Osteoblast (primary cell): ENCODE measurements around the gene TIGD1. TPM values are rescaled to one million over a fixed set of nuclear protein-coding genes. Genes with fewer than 3 reads are reported as not detected.

ENCODE experiments used
- DNase-seq: peaks from one replicate; pipeline ENCODE4 v3.0.0; 2011; ENCODE audit warnings: low spot score, mixed read lengths; ENCODE audit not compliant: insufficient read length; ENCODE audit errors: missing footprints
- H2AFZ ChIP-seq: 2 replicates; pipeline ENCODE4 v1.6.0; 2011; ENCODE audit warnings: mild to moderate bottlenecking, low read length
- H3K27ac ChIP-seq: 2 replicates; pipeline ENCODE4 v1.5.1; 2011; ENCODE audit warnings: mild to moderate bottlenecking, low read depth, low read length, moderate library complexity
- H3K27me3 ChIP-seq: 2 replicates; pipeline ENCODE4 v1.6.0; 2012; ENCODE audit warnings: mild to moderate bottlenecking, control low read depth, inconsistent platforms, low read length, moderate library complexity; ENCODE audit not compliant: insufficient read depth
- H3K36me3 ChIP-seq: 2 replicates; pipeline ENCODE4 v1.5.1; 2011; ENCODE audit warnings: mild to moderate bottlenecking, low read length, control low read depth, moderate library complexity; ENCODE audit not compliant: insufficient read depth
- H3K4me1 ChIP-seq: 2 replicates; pipeline ENCODE4 v1.5.1; 2011; ENCODE audit warnings: mild to moderate bottlenecking, low read length, control low read depth, moderate library complexity; ENCODE audit not compliant: insufficient read depth
- H3K4me2 ChIP-seq: 2 replicates; pipeline ENCODE4 v1.6.0; 2011; ENCODE audit warnings: mild to moderate bottlenecking, low read length; ENCODE audit not compliant: insufficient read depth
- H3K4me3 ChIP-seq: fragments of 200-600 bp; sonication (generic); 3 replicates; pipeline ENCODE4 v1.5.1; 2012; ENCODE audit warnings: mild to moderate bottlenecking, low read length, inconsistent platforms; ENCODE audit not compliant: insufficient read depth
- H3K79me2 ChIP-seq: 2 replicates; pipeline ENCODE4 v1.6.0; 2012; ENCODE audit warnings: mild to moderate bottlenecking, low read length, control low read depth, inconsistent platforms; ENCODE audit not compliant: insufficient read depth
- H3K9me3 ChIP-seq: 2 replicates; pipeline ENCODE4 v1.5.1; 2011; ENCODE audit warnings: low read depth, low read length, control low read depth
- H4K20me1 ChIP-seq: 2 replicates; pipeline ENCODE4 v1.6.0; 2012; ENCODE audit warnings: mild to moderate bottlenecking, low read length, control low read depth; ENCODE audit not compliant: insufficient read depth
- CTCF ChIP-seq: IDR thresholded peaks from 2 replicates; pipeline ENCODE4 v1.5.1; 2011; ENCODE audit warnings: mild to moderate bottlenecking, low read depth, low read length, moderate library complexity; ENCODE audit errors: extremely low read depth
- total RNA-seq: library from RNA; depleted of rRNA; stranded (reverse); fragments of >200 nt; gene quantifications from 2 replicates; pipeline ENCODE4 v1.2.3, GENCODE V29; 2012

Gene TIGD1
- total RNA-seq, 1 donor: 5.8 TPM

DNA sequence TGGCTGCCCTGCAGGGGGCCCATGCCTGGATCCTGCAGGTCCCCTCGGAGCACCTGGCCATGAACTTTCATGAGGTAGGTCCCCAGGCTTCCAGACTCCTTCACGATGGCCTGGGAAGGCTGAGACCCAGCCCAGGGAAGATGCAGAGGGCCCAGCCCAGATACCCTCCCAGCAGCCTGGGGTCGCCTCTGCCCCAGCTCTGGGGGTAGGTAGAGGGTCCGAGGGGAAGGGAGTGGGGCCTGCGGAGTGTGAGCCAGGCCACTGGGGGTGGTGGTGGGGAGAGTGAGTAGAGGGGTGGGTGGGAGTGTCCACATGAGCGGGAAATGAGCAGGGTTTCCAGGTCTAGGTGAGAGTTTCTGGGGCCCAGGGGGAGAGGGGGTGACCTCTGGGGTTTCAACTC is 25.6 kb downstream of the TIGD1 start:
- H3K79me2 ChIP-seq: no peaks in the 10 kb centered on the region
- H2AFZ ChIP-seq: no peak overlapping the region
- peaks cover 4% of the 10 kb centered on the region for H4K20me1 ChIP-seq
- peaks cover 40% of the 10 kb centered on the region for H3K27me3 ChIP-seq
- TF ChIP-seq CTCF: no peak
- H3K4me3 ChIP-seq: no peak overlapping the region
- H3K9me3 ChIP-seq: no peaks in the 10 kb centered on the region
- no peaks in the 10 kb centered on the region for H3K4me1 ChIP-seq
- DNase-seq: no peak
- H3K36me3 ChIP-seq: no peaks in the 10 kb centered on the region
- no peak overlapping the region for H3K27ac ChIP-seq
- H3K4me2 ChIP-seq: no peak overlapping the region

- H3K9me3 ChIP-seq: no peaks in the 10 kb centered on the region
- no peak overlapping the region for H3K27ac ChIP-seq
- TF ChIP-seq CTCF: no peak
- no peak overlapping the region for H2AFZ ChIP-seq
- H3K4me1 ChIP-seq: no peaks in the 10 kb centered on the region
- H3K27me3 ChIP-seq: peaks cover 40% of the 10 kb centered on the region
- no peaks in the 10 kb centered on the region for H3K79me2 ChIP-seq
- no peak overlapping the region for H3K4me2 ChIP-seq
- no peaks in the 10 kb centered on the region for H3K36me3 ChIP-seq
- H3K4me3 ChIP-seq: no peak overlapping the region
- peaks cover 4% of the 10 kb centered on the region for H4K20me1 ChIP-seq
- DNase-seq: peak; percentile 92
These were observed 26.4 kb downstream of the TIGD1 start for GRCh38 chr2:232523682-232524597.

GRCh38 chr2:232523402-232523681 is 27.0 kb downstream of the TIGD1 start:
- no peak for TF ChIP-seq CTCF
- Histone ChIP-seq H3K79me2 (no peaks in the 10 kb centered on the region), H3K4me2 (no peak overlapping the region), H4K20me1 (peaks cover 4% of the 10 kb centered on the region), H3K4me3 (no peak overlapping the region), H3K27me3 (peaks cover 40% of the 10 kb centered on the region), H3K9me3 (no peaks in the 10 kb centered on the region), H3K27ac (no peak overlapping the region), H3K4me1 (no peaks in the 10 kb centered on the region), H2AFZ (no peak overlapping the region), H3K36me3 (no peaks in the 10 kb centered on the region)
- DNase-seq: no peak

DNA sequence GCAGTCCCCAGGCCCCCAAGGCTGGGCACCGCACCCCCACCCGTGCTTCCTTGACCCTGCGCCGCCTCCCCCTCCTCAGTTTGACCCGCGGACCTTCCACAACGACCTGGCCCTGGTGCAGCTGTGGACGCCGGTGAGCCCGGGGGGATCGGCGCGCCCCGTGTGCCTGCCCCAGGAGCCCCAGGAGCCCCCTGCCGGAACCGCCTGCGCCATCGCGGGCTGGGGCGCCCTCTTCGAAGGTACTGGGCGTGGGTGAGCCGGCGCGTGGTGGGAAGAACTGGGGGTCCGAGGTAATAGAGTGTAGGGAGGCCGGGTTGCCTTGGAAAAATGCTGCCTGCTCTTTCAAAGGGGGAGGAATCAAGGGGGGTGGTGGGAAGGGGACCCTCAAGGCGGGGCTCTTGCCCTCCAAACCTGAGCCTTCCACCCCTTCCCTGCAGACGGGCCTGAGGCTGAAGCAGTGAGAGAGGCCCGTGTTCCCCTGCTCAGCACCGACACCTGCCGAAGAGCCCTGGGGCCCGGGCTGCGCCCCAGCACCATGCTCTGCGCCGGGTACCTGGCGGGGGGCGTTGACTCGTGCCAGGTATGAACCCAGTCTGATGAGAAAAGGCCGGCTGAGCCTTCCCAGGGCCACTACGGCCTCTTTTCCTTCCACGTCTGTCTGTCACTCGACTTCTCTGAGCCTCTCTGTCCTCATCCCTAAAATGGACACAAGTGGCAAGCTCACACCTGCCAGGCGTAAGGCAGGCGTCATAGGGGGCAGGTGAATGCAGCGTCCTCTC is 27.5 kb downstream of the TIGD1 start:
- TF ChIP-seq CTCF: no peak
- no peaks in the 10 kb centered on the region for H3K4me1 ChIP-seq
- no peaks in the 10 kb centered on the region for H3K36me3 ChIP-seq
- peaks cover 4% of the 10 kb centered on the region for H4K20me1 ChIP-seq
- H3K27ac ChIP-seq: no peak overlapping the region
- H3K4me2 ChIP-seq: no peak overlapping the region
- H3K27me3 ChIP-seq: peaks cover 40% of the 10 kb centered on the region
- no peak overlapping the region for H2AFZ ChIP-seq
- no peak for DNase-seq
- no peaks in the 10 kb centered on the region for H3K9me3 ChIP-seq
- no peak overlapping the region for H3K4me3 ChIP-seq
- H3K79me2 ChIP-seq: no peaks in the 10 kb centered on the region
